Breast epithelium (tissue), 3 donors: ENCODE measurements around the gene UMAD1.

Source experiments
- POLR2A ChIP-seq: fragments of 450-650 bp; IDR thresholded peaks from one replicate; pipeline ENCODE4 v1.6.1; 2016; ENCODE audit warnings: antibody characterized with exemption, mild to moderate bottlenecking, moderate library complexity
- POLR2AphosphoS5 ChIP-seq, 3 donors: sonication (generic); formaldehyde crosslinking; IDR thresholded peaks; one replicate each; pipeline ENCODE4 v1.6.1; 2017; ENCODE audit warnings: antibody characterized with exemption in 3 of 3
- TF ChIP-seq, protein P1 (sequence below), 3 donors: fragments of 450-650 bp; IDR thresholded peaks; one replicate each; pipeline ENCODE4 v1.5.1; 2016 to 2017; ENCODE audit warnings: antibody characterized with exemption in 3 of 3, mild to moderate bottlenecking in 3 of 3, moderate library complexity in 3 of 3

DNA sequence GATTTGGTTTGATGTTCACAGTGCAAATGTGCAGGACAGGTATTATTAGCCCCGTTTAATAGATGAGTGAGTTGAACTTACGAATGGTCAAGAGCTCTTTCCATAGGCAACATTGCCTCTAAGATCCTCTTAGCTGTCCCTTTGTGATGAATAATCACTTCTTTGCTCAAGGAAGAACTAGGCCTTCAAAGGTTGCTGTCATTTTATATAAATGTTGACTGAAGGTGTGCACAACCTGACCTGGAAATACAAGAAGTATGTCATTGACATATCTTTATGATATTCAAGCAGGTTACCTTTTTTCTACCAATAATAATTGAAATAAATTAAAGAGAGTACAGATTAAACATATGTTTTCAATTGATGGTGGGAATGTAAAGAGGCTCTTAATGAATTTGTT lies 279.5 kb downstream of the UMAD1 start:
- no peak for TF ChIP-seq POLR2A
- TF ChIP-seq, protein P1, sequence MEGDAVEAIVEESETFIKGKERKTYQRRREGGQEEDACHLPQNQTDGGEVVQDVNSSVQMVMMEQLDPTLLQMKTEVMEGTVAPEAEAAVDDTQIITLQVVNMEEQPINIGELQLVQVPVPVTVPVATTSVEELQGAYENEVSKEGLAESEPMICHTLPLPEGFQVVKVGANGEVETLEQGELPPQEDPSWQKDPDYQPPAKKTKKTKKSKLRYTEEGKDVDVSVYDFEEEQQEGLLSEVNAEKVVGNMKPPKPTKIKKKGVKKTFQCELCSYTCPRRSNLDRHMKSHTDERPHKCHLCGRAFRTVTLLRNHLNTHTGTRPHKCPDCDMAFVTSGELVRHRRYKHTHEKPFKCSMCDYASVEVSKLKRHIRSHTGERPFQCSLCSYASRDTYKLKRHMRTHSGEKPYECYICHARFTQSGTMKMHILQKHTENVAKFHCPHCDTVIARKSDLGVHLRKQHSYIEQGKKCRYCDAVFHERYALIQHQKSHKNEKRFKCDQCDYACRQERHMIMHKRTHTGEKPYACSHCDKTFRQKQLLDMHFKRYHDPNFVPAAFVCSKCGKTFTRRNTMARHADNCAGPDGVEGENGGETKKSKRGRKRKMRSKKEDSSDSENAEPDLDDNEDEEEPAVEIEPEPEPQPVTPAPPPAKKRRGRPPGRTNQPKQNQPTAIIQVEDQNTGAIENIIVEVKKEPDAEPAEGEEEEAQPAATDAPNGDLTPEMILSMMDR (IDR thresholded peaks at IDR 0.05): no peak
- TF ChIP-seq POLR2AphosphoS5 (IDR thresholded peaks at IDR 0.05): no peak
